Liver (tissue), 9 donors: ENCODE data around the gene PTK6. TPM values are rescaled to one million over a fixed set of nuclear protein-coding genes. Genes with fewer than 3 reads are reported as not detected.

Experiments used
- DNase-seq: peaks from one replicate; pipeline ENCODE4 v3.0.0-alpha.2; 2017; ENCODE audit warnings: low spot score
- H3K27ac ChIP-seq, 2 donors: one replicate each; pipeline ENCODE4 v1.7.0; 2013; ENCODE audit warnings: inconsistent platforms in 2 of 2, low read length in 2 of 2, control low read depth in 1 of 2, low read depth in 1 of 2, mild to moderate bottlenecking in 1 of 2
- H3K27me3 ChIP-seq, 4 donors: one replicate each; pipeline versions ENCODE4 v1.6.1 to v1.7.0; 2013; ENCODE audit warnings: low read length in 3 of 4, inconsistent platforms in 1 of 4, mild to moderate bottlenecking in 1 of 4, moderate library complexity in 1 of 4; ENCODE audit not compliant: control insufficient read depth in 4 of 4, insufficient read depth in 4 of 4
- H3K36me3 ChIP-seq, 4 donors: one replicate each; pipeline versions ENCODE4 v1.6.1 to v1.7.0; 2013; ENCODE audit warnings: low read length in 3 of 4, mild to moderate bottlenecking in 3 of 4, low read depth in 1 of 4, moderate library complexity in 1 of 4; ENCODE audit not compliant: control insufficient read depth in 4 of 4, insufficient read depth in 3 of 4
- H3K4me1 ChIP-seq, 4 donors: one replicate each; pipeline versions ENCODE4 v1.6.1 to v1.7.0; 2013; ENCODE audit warnings: low read length in 3 of 4, mild to moderate bottlenecking in 3 of 4, moderate library complexity in 1 of 4; ENCODE audit not compliant: control insufficient read depth in 4 of 4, insufficient read depth in 4 of 4
- H3K4me3 ChIP-seq, 3 donors: one replicate each; pipeline versions ENCODE4 v1.6.1 to v1.7.0; 2013; ENCODE audit warnings: low read length in 3 of 3, control low read depth in 1 of 3, low read depth in 1 of 3, mild to moderate bottlenecking in 1 of 3
- H3K9ac ChIP-seq, 2 donors: one replicate each; pipeline ENCODE4 v1.7.0; 2013; ENCODE audit warnings: low read length in 2 of 2, mild to moderate bottlenecking in 2 of 2, moderate library complexity in 2 of 2, control low read depth in 1 of 2, low read depth in 1 of 2
- H3K9me3 ChIP-seq, 4 donors: one replicate each; pipeline versions ENCODE4 v1.6.1 to v1.7.0; 2013; ENCODE audit warnings: low read length in 3 of 4; ENCODE audit not compliant: control insufficient read depth in 4 of 4
- EGR1 ChIP-seq, 2 donors: IDR thresholded peaks; 2 replicates each; pipeline ENCODE4 v1.6.1; 2016 to 2018; ENCODE audit warnings: antibody characterized with exemption in 2 of 2, low read depth in 2 of 2
- FOXA1 ChIP-seq: IDR thresholded peaks from 2 replicates; pipeline ENCODE4 v1.6.1; 2016; ENCODE audit warnings: antibody characterized with exemption
- FOXA2 ChIP-seq: IDR thresholded peaks from 2 replicates; pipeline ENCODE4 v1.6.1; 2016; ENCODE audit warnings: antibody characterized with exemption
- HNF4A ChIP-seq, 2 donors: conservative IDR thresholded peaks; 2 replicates each; pipeline ENCODE4 v1.6.1; 2016; ENCODE audit warnings: antibody characterized with exemption in 2 of 2, mild to moderate bottlenecking in 2 of 2
- HNF4G ChIP-seq: IDR thresholded peaks from 2 replicates; pipeline ENCODE4 v1.6.1; 2016; ENCODE audit warnings: antibody characterized with exemption
- NR2F2 ChIP-seq: IDR thresholded peaks from 2 replicates; pipeline ENCODE4 v1.6.1; 2016; ENCODE audit warnings: antibody characterized with exemption
- RAD21 ChIP-seq, 2 donors: IDR thresholded peaks; 2 replicates each; pipeline ENCODE4 v1.6.1; 2016; ENCODE audit warnings: antibody characterized with exemption in 2 of 2, mild to moderate bottlenecking in 2 of 2
- RXRA ChIP-seq, 2 donors: IDR thresholded peaks; 2 replicates each; pipeline ENCODE4 v1.6.1; 2017 to 2018; ENCODE audit warnings: antibody characterized with exemption in 2 of 2, mild to moderate bottlenecking in 1 of 2
- SP1 ChIP-seq: IDR thresholded peaks from 2 replicates; pipeline ENCODE4 v1.6.1; 2018; ENCODE audit warnings: antibody characterized with exemption, mild to moderate bottlenecking
- WGBS: extraction: QIAGEN DNeasy Blood & Tissue Kit; methylation state at CpG from one replicate; pipeline ENCODE4 v1.1.7; 2013; 5-methylcytosine and 5-hydroxymethylcytosine counted together
- polyA plus RNA-seq, 2 donors: library from polyadenylated mRNA; stranded (reverse) in 1 of 2; unstranded in 1 of 2; fragments of 200-250 nt in 1 of 2; fragments of >200 nt in 1 of 2; fragmentation: Nextera tagmentation in 1 of 2; extraction: Ambion mirVana in 1 of 2; gene quantifications; one replicate each; pipeline versions ENCODE4 v1.2.1 to v1.2.3, GENCODE V29; 2013 to 2015
- total RNA-seq, 2 donors: library from RNA; depleted of rRNA; stranded (reverse); fragments of >200 nt; gene quantifications; one replicate each; pipeline ENCODE4 v1.2.3, GENCODE V29; 2014
- TF ChIP-seq, protein P1 (sequence below): IDR thresholded peaks from 2 replicates; pipeline ENCODE4 v1.6.1; 2016; ENCODE audit warnings: antibody characterized with exemption, mild to moderate bottlenecking
- TF ChIP-seq, protein P2 (sequence below): IDR thresholded peaks from 2 replicates; pipeline ENCODE4 v1.6.1; 2016; ENCODE audit warnings: antibody characterized with exemption
- TF ChIP-seq, protein P3 (sequence below): IDR thresholded peaks from 2 replicates; pipeline ENCODE4 v1.6.1; 2016; ENCODE audit warnings: antibody characterized with exemption
- TF ChIP-seq, protein P4 (sequence below): fragments of 150-350 bp; IDR thresholded peaks from 2 replicates; pipeline ENCODE4 v1.5.1; 2017; ENCODE audit warnings: improper control_type of control experiment, low read depth, low read length; ENCODE audit not compliant: missing input control
- donor health status: healthy.
- donor health status: healthy.
- donor health status: healthy.
- donor health status: healthy.
- donor health status: healthy.

The PTK6 gene
- total and polyA plus RNA-seq, 4 donors, result 0.05 to 1.2 (median 0.23) TPM

DNA sequence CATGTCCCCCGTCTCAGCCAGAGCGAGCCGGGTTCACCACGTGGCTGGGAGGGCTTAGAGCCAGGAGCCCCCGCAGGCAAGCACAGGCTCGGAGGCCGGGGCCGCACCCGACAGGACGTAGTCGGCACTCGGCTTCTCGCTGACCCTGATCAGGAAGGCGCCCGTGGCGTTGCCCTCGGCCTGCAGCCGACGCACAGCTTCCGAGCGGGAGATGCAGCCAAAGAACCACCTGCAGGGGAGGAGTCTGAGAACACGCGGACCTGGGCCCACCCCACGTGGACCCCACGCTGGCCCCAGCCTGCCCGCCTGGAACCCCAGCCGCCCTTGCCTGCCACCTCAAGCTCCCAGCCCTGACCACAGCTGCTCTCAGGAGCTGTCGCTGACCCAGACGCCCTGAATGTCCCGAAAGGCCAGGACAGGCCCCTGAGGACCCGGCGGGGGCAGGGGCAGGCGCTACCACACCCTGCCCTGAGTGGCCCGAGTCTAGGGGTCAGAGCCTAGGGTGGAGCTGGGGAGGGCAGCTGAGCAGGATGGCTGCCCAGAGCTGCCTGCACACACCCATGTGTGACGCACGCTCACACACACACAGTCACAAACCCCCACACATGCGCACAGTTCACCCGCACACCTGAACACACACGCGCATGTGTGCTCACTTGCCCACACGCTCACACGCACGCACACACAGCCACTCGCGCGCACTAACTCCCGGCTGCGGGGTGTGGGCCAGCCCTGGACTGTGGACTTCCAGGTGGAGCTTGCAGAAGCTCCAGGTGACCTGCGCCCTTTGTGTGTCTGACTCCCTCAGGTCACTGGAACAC is 2.1 kb downstream of the PTK6 start (continued):
- TF ChIP-seq, protein P1, sequence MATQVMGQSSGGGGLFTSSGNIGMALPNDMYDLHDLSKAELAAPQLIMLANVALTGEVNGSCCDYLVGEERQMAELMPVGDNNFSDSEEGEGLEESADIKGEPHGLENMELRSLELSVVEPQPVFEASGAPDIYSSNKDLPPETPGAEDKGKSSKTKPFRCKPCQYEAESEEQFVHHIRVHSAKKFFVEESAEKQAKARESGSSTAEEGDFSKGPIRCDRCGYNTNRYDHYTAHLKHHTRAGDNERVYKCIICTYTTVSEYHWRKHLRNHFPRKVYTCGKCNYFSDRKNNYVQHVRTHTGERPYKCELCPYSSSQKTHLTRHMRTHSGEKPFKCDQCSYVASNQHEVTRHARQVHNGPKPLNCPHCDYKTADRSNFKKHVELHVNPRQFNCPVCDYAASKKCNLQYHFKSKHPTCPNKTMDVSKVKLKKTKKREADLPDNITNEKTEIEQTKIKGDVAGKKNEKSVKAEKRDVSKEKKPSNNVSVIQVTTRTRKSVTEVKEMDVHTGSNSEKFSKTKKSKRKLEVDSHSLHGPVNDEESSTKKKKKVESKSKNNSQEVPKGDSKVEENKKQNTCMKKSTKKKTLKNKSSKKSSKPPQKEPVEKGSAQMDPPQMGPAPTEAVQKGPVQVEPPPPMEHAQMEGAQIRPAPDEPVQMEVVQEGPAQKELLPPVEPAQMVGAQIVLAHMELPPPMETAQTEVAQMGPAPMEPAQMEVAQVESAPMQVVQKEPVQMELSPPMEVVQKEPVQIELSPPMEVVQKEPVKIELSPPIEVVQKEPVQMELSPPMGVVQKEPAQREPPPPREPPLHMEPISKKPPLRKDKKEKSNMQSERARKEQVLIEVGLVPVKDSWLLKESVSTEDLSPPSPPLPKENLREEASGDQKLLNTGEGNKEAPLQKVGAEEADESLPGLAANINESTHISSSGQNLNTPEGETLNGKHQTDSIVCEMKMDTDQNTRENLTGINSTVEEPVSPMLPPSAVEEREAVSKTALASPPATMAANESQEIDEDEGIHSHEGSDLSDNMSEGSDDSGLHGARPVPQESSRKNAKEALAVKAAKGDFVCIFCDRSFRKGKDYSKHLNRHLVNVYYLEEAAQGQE, result peak; percentile 47
- TF ChIP-seq NR2F2, result peak; percentile 40
- TF ChIP-seq HNF4A (conservative IDR thresholded peaks at IDR 0.05), result peak; percentile 82 to 92
- TF ChIP-seq, protein P2, sequence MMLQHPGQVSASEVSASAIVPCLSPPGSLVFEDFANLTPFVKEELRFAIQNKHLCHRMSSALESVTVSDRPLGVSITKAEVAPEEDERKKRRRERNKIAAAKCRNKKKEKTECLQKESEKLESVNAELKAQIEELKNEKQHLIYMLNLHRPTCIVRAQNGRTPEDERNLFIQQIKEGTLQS, result no peak
- TF ChIP-seq RAD21 (IDR thresholded peaks at IDR 0.05), result no peak
- TF ChIP-seq, protein P3, sequence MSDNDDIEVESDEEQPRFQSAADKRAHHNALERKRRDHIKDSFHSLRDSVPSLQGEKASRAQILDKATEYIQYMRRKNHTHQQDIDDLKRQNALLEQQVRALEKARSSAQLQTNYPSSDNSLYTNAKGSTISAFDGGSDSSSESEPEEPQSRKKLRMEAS, result peak; percentile 60

DNA sequence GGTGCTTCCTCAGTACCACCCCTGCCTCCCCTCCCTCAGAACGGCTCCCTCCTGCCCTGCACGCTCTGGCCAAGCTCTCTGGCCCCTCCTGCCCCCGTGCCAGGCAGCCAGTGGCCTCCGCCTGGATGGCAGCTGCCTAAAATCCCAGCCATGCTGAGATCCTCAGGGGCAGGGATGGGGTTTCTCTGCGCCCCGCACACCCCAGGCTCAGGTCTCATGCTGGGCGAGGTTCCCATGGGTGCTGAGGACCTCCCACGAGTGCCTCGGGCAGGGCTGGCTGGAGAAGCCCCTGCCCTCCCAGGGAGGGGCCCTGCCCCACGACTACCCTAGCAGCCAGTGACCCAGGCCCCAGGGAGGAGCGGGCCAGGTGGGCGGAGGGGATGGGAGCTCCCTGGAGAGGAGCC is 2.7 kb downstream of the PTK6 start:
- TF ChIP-seq FOXA2 (no peak), SP1 (no peak), NR2F2 (no peak), EGR1 (IDR thresholded peaks at IDR 0.05; ENCODE audit: low read depth in 2 of 2) (no peak), RXRA (IDR thresholded peaks at IDR 0.05) (no peak)
- TF ChIP-seq, protein P1, result no peak

DNA sequence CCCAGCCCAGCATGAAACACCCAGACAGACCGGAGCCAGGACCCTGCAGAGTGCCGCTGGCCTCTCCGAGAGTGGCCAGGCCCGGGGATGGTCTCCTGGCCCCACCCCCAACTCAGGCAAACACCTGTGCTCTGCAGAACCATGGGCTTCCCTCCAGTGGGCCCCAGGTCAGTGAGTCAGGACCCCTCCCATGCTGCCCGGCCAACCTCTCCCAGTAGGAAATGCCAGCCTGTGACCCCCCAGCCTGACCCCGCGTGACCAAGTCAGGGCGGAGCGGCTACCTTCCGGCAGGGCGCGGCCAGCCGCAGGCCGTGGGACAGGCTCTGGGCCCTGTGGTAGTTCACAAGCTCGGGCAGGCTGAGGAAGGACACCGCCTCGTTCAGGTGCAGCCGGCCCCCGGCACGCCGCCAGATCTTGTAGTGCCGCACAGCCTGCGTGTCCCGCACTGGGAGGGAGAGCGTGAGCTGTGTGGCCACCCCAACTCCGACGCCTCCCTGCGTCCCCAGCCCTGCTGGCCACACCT is 3.2 kb downstream of the PTK6 start:
- 85% methylated on average over 28 of the region's 28 CpGs for WGBS
- H3K27me3 ChIP-seq, result no peaks in the 10 kb centered on the region

More for the DNA sequence above, 2.7 kb downstream of the PTK6 start:
- Histone ChIP-seq H3K9me3 (no peaks in the 10 kb centered on the region), H3K9ac (no peak overlapping the region), H3K27ac (no peak overlapping the region), H3K4me1 (peaks cover 10 to 28% (median 21%) of the 10 kb centered on the region in 4 donors), H3K27me3 (no peaks in the 10 kb centered on the region), H3K4me3 (no peak overlapping the region), H3K36me3 (no peaks in the 10 kb centered on the region)
- DNase-seq, result no peak
- WGBS, result 77% methylated on average over 12 of the region's 12 CpGs

More for the DNA sequence above, 3.2 kb downstream of the PTK6 start:
- no peak overlapping the region for H3K4me3 ChIP-seq
- H3K9ac ChIP-seq, result no peak overlapping the region
- TF ChIP-seq EGR1 (IDR thresholded peaks at IDR 0.05; ENCODE audit: low read depth in 2 of 2), result no peak
- TF ChIP-seq, protein P4, sequence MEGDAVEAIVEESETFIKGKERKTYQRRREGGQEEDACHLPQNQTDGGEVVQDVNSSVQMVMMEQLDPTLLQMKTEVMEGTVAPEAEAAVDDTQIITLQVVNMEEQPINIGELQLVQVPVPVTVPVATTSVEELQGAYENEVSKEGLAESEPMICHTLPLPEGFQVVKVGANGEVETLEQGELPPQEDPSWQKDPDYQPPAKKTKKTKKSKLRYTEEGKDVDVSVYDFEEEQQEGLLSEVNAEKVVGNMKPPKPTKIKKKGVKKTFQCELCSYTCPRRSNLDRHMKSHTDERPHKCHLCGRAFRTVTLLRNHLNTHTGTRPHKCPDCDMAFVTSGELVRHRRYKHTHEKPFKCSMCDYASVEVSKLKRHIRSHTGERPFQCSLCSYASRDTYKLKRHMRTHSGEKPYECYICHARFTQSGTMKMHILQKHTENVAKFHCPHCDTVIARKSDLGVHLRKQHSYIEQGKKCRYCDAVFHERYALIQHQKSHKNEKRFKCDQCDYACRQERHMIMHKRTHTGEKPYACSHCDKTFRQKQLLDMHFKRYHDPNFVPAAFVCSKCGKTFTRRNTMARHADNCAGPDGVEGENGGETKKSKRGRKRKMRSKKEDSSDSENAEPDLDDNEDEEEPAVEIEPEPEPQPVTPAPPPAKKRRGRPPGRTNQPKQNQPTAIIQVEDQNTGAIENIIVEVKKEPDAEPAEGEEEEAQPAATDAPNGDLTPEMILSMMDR, result no peak
- TF ChIP-seq HNF4G, result no peak
- no peak for TF ChIP-seq FOXA1
- H3K9me3 ChIP-seq, result no peaks in the 10 kb centered on the region
- H3K36me3 ChIP-seq, result no peaks in the 10 kb centered on the region
- H3K4me1 ChIP-seq, result peaks cover 10 to 28% (median 21%) of the 10 kb centered on the region in 4 donors
- H3K27ac ChIP-seq, result no peak overlapping the region
- DNase-seq, result no peak
